HepG2 (cell line): ENCODE data around the gene PSMB3. TPM values are rescaled to one million over a fixed set of nuclear protein-coding genes. Genes with fewer than 3 reads are reported as not detected.
A peak's percentile ranks its signal among the peaks of the same experiment; 100 is the strongest.

Experiments
- CREM ChIP-seq, 2 experiments: sonication (generic) in 1 of 2; formaldehyde crosslinking in 1 of 2; IDR thresholded peaks; 2 replicates each; pipeline versions ENCODE4 v1.4.0 to v1.6.1; 2016 to 2020; ENCODE audit warnings: antibody characterized with exemption in 1 of 2, mild to moderate bottlenecking in 1 of 2, missing genetic modification reagents in 1 of 2
- HMG20A ChIP-seq: IDR thresholded peaks from 2 replicates; pipeline ENCODE4 v1.6.1; 2016; ENCODE audit warnings: borderline replicate concordance
- KDM4B ChIP-seq: sonication (generic); formaldehyde crosslinking; IDR thresholded peaks from 2 replicates; pipeline ENCODE4 v1.4.0; 2020; ENCODE audit warnings: missing genetic modification reagents
- NCOA2 ChIP-seq: sonication (generic); formaldehyde crosslinking; IDR thresholded peaks from 2 replicates; pipeline ENCODE4 v1.8.0; 2022; ENCODE audit warnings: inconsistent platforms
- RBAK ChIP-seq: sonication (generic); formaldehyde crosslinking; IDR thresholded peaks from 2 replicates; pipeline ENCODE4 v1.5.1; 2020; ENCODE audit warnings: mild to moderate bottlenecking, missing genetic modification reagents
- U2AF1 ChIP-seq: fragments of 200-400 bp; formaldehyde crosslinking; optimal IDR thresholded peaks from 2 replicates; pipeline ENCODE3; 2017; ENCODE audit warnings: mild to moderate bottlenecking, low read depth, low read length
- ZNF556 ChIP-seq: sonication (generic); formaldehyde crosslinking; IDR thresholded peaks from 2 replicates; pipeline ENCODE4 v1.4.0; 2020; ENCODE audit warnings: mild to moderate bottlenecking, missing genetic modification reagents, borderline replicate concordance
- ZNF766 ChIP-seq: sonication (generic); formaldehyde crosslinking; IDR thresholded peaks from 2 replicates; pipeline ENCODE4 v1.5.0; 2020; ENCODE audit warnings: missing genetic modification reagents, borderline replicate concordance
- ZNF792 ChIP-seq: IDR thresholded peaks from 2 replicates; pipeline ENCODE4 v1.6.1; 2016
- ZSCAN31 ChIP-seq: sonication (generic); formaldehyde crosslinking; IDR thresholded peaks from 2 replicates; pipeline ENCODE4 v1.5.0; 2020; ENCODE audit warnings: low read depth, mild to moderate bottlenecking, missing genetic modification reagents
- polyA plus RNA-seq, 8 experiments: library from polyadenylated mRNA; depleted of rRNA in 3 of 8; stranded (reverse) in 7 of 8; unstranded in 1 of 8; fragments of >200 nt; fragmentation: Illumina TruSeq in 4 of 8; extraction: Trizol in 4 of 8; gene quantifications; 2 replicates each; pipeline versions ENCODE4 v1.2.1 to v1.2.3, GENCODE V29; 2011 to 2016; ENCODE audit warnings: low read depth in 4 of 8, missing spikeins in 1 of 8, mixed read lengths in 1 of 8; ENCODE audit not compliant: insufficient read depth in 1 of 8
- total RNA-seq, 5 experiments: library from RNA; depleted of rRNA; stranded (reverse); fragments of >200 nt; fragmentation: Illumina TruSeq; extraction: Trizol; gene quantifications; 2 replicates each; pipeline ENCODE4 v1.2.3, GENCODE V29; 2016; ENCODE audit warnings: low read depth in 1 of 5
- TF ChIP-seq, protein P1 (sequence below): sonication (generic); formaldehyde crosslinking; IDR thresholded peaks from 2 replicates; pipeline ENCODE4 v1.4.0; 2020; ENCODE audit warnings: missing genetic modification reagents
- TF ChIP-seq, protein P2 (sequence below): sonication (generic); formaldehyde crosslinking; IDR thresholded peaks from 2 replicates; pipeline ENCODE4 v1.4.0; 2020; ENCODE audit warnings: missing genetic modification reagents
- TF ChIP-seq, protein P3 (sequence below): sonication (generic); formaldehyde crosslinking; IDR thresholded peaks from 2 replicates; pipeline ENCODE4 v1.9.0; 2021; ENCODE audit warnings: missing genetic modification reagents, borderline replicate concordance
- TF ChIP-seq, protein P4 (sequence below): sonication (generic); formaldehyde crosslinking; IDR thresholded peaks from 2 replicates; pipeline ENCODE4 v1.4.0; 2020; ENCODE audit warnings: missing genetic modification reagents, borderline replicate concordance
- TF ChIP-seq, protein P5 (sequence below): sonication (generic); formaldehyde crosslinking; IDR thresholded peaks from 2 replicates; pipeline ENCODE4 v1.8.1; 2023; ENCODE audit warnings: mild to moderate bottlenecking, moderate library complexity, missing genetic modification reagents

The PSMB3 gene
- total and polyA plus RNA-seq, 2 of the 13 experiments (the other 11 are each of a cell fraction or from before 2014, with no cell fraction given) = 366 to 517 TPM

DNA sequence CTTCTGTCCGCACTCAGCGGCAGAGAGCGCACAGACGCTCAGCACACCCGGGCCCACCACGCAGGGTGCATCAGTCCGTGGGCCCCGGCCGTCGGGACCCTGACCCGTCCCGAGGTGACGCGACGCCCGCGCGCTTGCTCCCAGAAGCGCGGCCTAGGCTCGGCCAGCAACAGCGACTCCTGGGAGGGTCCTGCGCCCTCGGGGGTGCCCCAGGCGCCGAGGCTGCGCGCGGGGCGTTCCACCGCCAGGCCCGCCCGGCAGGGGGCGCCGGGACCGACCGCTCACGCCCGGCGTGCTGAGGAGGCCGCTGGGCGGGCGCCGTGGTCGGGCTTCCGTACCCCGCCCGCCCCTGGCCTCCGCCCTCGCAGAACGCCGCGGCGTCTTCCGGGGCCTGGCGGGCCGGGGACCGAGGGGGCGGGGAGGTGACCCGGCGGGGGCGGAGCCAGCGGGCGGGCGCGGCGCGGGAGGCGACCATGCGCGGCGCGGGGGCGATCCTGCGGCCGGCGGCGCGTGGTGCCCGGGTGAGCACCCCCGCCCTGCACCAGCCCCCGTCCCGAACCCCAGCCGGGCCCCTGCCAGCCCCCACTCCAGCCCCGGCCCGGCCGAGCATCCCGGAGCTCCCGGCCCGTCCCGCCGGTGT lies 22.5 kb upstream of the PSMB3 start, which contains the start of gene CISD3 (continued):
- TF ChIP-seq, protein P1, sequence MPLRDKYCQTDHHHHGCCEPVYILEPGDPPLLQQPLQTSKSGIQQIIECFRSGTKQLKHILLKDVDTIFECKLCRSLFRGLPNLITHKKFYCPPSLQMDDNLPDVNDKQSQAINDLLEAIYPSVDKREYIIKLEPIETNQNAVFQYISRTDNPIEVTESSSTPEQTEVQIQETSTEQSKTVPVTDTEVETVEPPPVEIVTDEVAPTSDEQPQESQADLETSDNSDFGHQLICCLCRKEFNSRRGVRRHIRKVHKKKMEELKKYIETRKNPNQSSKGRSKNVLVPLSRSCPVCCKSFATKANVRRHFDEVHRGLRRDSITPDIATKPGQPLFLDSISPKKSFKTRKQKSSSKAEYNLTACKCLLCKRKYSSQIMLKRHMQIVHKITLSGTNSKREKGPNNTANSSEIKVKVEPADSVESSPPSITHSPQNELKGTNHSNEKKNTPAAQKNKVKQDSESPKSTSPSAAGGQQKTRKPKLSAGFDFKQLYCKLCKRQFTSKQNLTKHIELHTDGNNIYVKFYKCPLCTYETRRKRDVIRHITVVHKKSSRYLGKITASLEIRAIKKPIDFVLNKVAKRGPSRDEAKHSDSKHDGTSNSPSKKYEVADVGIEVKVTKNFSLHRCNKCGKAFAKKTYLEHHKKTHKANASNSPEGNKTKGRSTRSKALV (CRISPR knock-in tag) = peak; percentile 92
- TF ChIP-seq ZSCAN31 (no peak; the same call in 1 of the 2 replicates), U2AF1 (no peak), CREM (IDR thresholded peaks at IDR 0.05) (no peak), CREM (CRISPR knock-in tag; IDR thresholded peaks at IDR 0.05) (no peak), ZNF556 (peak; percentile 21; the same call in 1 of the 2 replicates), ZNF766 (CRISPR knock-in tag) (peak; percentile 83; the same call in 1 of the 2 replicates), HMG20A (no peak), ZNF792 (no peak), NCOA2 (CRISPR knock-in tag) (no peak), RBAK (CRISPR knock-in tag) (no peak), KDM4B (CRISPR knock-in tag) (no peak)
- TF ChIP-seq, protein P2, sequence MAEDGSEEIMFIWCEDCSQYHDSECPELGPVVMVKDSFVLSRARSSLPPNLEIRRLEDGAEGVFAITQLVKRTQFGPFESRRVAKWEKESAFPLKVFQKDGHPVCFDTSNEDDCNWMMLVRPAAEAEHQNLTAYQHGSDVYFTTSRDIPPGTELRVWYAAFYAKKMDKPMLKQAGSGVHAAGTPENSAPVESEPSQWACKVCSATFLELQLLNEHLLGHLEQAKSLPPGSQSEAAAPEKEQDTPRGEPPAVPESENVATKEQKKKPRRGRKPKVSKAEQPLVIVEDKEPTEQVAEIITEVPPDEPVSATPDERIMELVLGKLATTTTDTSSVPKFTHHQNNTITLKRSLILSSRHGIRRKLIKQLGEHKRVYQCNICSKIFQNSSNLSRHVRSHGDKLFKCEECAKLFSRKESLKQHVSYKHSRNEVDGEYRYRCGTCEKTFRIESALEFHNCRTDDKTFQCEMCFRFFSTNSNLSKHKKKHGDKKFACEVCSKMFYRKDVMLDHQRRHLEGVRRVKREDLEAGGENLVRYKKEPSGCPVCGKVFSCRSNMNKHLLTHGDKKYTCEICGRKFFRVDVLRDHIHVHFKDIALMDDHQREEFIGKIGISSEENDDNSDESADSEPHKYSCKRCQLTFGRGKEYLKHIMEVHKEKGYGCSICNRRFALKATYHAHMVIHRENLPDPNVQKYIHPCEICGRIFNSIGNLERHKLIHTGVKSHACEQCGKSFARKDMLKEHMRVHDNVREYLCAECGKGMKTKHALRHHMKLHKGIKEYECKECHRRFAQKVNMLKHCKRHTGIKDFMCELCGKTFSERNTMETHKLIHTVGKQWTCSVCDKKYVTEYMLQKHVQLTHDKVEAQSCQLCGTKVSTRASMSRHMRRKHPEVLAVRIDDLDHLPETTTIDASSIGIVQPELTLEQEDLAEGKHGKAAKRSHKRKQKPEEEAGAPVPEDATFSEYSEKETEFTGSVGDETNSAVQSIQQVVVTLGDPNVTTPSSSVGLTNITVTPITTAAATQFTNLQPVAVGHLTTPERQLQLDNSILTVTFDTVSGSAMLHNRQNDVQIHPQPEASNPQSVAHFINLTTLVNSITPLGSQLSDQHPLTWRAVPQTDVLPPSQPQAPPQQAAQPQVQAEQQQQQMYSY = peak; percentile 36; the same call in 1 of the 2 replicates
- TF ChIP-seq, protein P3, sequence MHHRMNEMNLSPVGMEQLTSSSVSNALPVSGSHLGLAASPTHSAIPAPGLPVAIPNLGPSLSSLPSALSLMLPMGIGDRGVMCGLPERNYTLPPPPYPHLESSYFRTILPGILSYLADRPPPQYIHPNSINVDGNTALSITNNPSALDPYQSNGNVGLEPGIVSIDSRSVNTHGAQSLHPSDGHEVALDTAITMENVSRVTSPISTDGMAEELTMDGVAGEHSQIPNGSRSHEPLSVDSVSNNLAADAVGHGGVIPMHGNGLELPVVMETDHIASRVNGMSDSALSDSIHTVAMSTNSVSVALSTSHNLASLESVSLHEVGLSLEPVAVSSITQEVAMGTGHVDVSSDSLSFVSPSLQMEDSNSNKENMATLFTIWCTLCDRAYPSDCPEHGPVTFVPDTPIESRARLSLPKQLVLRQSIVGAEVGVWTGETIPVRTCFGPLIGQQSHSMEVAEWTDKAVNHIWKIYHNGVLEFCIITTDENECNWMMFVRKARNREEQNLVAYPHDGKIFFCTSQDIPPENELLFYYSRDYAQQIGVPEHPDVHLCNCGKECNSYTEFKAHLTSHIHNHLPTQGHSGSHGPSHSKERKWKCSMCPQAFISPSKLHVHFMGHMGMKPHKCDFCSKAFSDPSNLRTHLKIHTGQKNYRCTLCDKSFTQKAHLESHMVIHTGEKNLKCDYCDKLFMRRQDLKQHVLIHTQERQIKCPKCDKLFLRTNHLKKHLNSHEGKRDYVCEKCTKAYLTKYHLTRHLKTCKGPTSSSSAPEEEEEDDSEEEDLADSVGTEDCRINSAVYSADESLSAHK (CRISPR knock-in tag) = no peak
- TF ChIP-seq, protein P4, sequence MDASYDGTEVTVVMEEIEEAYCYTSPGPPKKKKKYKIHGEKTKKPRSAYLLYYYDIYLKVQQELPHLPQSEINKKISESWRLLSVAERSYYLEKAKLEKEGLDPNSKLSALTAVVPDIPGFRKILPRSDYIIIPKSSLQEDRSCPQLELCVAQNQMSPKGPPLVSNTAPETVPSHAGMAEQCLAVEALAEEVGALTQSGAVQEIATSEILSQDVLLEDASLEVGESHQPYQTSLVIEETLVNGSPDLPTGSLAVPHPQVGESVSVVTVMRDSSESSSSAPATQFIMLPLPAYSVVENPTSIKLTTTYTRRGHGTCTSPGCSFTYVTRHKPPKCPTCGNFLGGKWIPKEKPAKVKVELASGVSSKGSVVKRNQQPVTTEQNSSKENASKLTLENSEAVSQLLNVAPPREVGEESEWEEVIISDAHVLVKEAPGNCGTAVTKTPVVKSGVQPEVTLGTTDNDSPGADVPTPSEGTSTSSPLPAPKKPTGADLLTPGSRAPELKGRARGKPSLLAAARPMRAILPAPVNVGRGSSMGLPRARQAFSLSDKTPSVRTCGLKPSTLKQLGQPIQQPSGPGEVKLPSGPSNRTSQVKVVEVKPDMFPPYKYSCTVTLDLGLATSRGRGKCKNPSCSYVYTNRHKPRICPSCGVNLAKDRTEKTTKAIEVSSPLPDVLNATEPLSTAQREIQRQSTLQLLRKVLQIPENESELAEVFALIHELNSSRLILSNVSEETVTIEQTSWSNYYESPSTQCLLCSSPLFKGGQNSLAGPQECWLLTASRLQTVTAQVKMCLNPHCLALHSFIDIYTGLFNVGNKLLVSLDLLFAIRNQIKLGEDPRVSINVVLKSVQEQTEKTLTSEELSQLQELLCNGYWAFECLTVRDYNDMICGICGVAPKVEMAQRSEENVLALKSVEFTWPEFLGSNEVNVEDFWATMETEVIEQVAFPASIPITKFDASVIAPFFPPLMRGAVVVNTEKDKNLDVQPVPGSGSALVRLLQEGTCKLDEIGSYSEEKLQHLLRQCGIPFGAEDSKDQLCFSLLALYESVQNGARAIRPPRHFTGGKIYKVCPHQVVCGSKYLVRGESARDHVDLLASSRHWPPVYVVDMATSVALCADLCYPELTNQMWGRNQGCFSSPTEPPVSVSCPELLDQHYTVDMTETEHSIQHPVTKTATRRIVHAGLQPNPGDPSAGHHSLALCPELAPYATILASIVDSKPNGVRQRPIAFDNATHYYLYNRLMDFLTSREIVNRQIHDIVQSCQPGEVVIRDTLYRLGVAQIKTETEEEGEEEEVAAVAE = peak; percentile 53; the same call in 1 of the 2 replicates
- TF ChIP-seq, protein P5, sequence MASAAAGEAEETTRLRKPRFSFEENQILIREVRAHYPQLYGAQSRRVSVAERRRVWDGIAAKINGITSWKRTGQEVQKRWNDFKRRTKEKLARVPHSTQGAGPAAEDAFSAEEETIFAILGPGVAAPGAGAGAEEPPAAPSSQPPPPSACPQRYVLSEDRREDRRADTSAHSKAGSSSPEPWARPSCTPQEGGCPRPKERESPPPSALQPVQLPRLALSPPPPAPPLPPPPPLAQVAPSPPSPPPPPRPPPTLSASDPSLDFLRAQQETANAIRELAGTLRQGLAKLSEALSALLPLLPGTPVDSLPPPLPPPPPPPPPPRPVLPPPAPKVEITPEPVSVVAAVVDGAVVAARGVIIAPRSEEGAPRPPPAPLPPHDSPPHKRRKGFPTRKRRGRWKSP = no peak
